BE2C (cell line): ENCODE measurements around the gene ACOX1.

ENCODE experiments used
- DNase-seq: peaks from one replicate; pipeline ENCODE4 v3.0.0-alpha.2; 2020
- H3K27me3 ChIP-seq: fragments of 250-450 bp; sonication (Bioruptor Pico); 2 replicates; pipeline ENCODE4 v1.5.1; 2020; ENCODE audit warnings: mild to moderate bottlenecking
- H3K36me3 ChIP-seq: fragments of 250-450 bp; sonication (Bioruptor Pico); 2 replicates; pipeline ENCODE4 v1.5.1; 2020; ENCODE audit warnings: mild to moderate bottlenecking
- H3K4me1 ChIP-seq: fragments of 250-450 bp; sonication (Bioruptor Pico); 2 replicates; pipeline ENCODE4 v1.5.1; 2020
- H3K4me3 ChIP-seq: 2 replicates; pipeline ENCODE4 v1.5.1; 2011; ENCODE audit warnings: low read depth, low read length
- H3K9me3 ChIP-seq: fragments of 250-450 bp; sonication (Bioruptor Pico); 2 replicates; pipeline ENCODE4 v1.5.1; 2020
- TF ChIP-seq, protein P1 (sequence below): IDR thresholded peaks from 2 replicates; pipeline ENCODE4 v1.5.1; 2012; ENCODE audit warnings: mild to moderate bottlenecking, low read depth, low read length

Gene ACOX1

DNA sequence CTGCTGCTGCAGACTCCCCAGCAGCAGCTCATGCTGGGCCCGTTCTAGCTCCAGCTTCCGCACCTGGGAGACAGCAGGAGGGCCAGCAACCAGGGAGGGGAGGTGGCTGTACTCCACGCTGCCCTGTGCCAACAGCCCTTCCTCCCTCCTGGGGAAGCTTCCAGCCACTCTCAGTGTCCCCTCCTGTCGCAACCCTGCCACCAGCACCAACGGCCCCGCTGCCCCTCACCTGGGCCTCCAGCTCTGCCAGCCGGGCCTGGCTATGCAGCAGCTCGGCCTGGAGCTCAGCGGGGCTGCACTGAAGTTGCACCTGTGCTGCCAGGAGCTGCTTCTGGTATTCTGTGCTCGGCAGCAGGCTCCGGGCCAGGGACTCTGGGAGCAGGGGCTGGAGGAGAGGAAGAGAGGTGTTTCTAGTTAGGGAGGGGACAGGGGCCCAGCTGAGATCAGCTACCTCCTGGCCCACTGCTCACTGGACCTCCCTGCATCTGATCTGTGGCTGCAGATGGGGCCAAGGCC lies 58.9 kb downstream of the ACOX1 start:
- no peak for DNase-seq
- Histone ChIP-seq H3K4me3 (no peak overlapping the region), H3K27me3 (no peaks in the 10 kb centered on the region), H3K9me3 (no peaks in the 10 kb centered on the region), H3K36me3 (no peaks in the 10 kb centered on the region), H3K4me1 (no peaks in the 10 kb centered on the region)
- TF ChIP-seq, protein P1, sequence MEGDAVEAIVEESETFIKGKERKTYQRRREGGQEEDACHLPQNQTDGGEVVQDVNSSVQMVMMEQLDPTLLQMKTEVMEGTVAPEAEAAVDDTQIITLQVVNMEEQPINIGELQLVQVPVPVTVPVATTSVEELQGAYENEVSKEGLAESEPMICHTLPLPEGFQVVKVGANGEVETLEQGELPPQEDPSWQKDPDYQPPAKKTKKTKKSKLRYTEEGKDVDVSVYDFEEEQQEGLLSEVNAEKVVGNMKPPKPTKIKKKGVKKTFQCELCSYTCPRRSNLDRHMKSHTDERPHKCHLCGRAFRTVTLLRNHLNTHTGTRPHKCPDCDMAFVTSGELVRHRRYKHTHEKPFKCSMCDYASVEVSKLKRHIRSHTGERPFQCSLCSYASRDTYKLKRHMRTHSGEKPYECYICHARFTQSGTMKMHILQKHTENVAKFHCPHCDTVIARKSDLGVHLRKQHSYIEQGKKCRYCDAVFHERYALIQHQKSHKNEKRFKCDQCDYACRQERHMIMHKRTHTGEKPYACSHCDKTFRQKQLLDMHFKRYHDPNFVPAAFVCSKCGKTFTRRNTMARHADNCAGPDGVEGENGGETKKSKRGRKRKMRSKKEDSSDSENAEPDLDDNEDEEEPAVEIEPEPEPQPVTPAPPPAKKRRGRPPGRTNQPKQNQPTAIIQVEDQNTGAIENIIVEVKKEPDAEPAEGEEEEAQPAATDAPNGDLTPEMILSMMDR: no peak

DNA sequence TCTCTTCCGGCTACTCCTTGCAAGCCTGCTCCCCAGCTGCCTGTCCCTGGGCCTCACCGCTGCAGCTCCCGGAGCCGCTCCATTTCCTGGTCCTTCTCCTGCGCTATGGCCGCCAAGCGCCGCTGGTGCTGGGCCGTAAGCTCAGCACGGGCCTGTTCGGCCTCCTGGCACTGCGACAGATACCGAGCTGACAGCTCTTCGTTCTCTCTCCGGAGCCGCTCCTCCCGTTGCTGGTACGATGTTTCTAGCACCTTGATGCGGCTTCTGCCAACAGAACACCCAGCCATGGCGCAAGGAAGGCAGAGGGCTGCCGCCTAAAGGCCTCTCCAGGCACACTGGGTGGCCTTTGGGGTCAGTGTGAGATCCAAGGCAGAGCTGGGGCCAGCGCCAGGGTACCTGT lies 59.4 kb downstream of the ACOX1 start:
- H3K36me3 ChIP-seq: no peaks in the 10 kb centered on the region
- H3K4me1 ChIP-seq: no peaks in the 10 kb centered on the region
- DNase-seq: no peak
- no peak overlapping the region for H3K4me3 ChIP-seq
- no peaks in the 10 kb centered on the region for H3K27me3 ChIP-seq
- TF ChIP-seq, protein P1: no peak
- no peaks in the 10 kb centered on the region for H3K9me3 ChIP-seq

DNA sequence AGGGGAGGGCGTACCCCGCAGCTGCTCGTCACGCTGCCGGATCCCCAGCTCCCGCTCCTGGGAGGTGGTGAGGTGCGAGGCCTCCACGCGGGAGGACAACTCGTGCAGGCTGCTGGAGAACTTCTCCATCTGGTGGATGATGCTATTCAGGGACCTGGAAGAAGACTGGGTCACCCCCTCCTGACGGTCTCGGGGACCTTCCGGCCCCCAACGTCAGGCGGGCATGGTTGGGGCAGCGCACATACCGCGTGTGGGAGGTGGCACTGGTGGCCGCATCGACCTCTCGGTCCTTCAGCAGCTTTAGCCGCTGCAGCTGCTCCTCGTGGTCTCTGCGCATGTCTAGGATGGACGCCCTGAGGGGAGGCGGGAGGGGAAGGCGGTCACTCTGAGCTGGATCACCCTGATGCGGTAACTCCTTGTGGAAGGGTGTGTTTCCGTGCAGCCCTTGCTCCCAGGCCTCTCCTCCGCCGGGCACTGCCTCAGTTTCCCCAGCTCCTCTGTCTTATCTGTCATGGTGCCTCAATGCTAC lies 61.0 kb downstream of the ACOX1 start:
- TF ChIP-seq, protein P1: no peak
- no peak for DNase-seq

DNA sequence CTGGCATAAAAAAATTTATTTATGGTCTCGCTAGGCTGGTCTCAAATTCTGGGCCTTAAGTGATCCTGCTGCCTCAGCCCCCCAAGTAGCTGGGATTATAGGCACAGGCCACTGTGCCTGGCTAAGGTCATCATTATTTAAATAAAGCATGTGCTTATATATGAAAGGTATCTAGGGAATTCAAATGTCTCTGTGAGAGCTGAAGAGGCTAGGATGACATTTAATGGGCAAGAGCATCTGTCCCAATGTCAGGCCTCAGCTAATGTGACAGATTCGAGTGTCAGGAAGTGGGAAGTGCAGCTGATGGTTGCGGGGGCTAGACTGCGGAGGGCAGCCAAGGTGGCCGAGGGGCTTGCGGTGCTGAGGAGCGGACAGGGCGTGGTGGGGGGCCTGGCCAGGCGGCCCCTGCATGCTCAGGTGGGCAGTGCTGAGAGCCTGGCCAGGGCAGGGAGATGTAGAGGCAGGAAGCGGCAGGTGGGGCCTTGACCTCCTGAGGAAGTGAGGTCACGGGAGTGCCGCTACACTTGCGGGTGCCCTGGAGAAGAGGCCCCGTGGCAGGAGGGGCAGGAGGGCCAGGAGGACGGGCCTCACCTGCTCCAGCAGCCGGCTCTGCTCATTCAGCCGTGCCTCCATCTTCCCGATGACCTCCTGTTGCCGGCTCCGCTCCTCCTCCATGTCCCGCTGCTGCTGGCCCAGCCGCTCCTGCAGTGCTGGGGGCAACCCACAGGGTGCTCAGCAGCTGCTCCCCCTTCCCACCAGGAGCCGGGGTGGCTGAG lies 61.6 kb downstream of the ACOX1 start:
- TF ChIP-seq, protein P1: no peak
- Histone ChIP-seq H3K4me1 (no peaks in the 10 kb centered on the region), H3K36me3 (no peaks in the 10 kb centered on the region), H3K27me3 (no peaks in the 10 kb centered on the region), H3K4me3 (no peak overlapping the region), H3K9me3 (no peaks in the 10 kb centered on the region)
- DNase-seq: no peak

More for the DNA sequence above, 61.0 kb downstream of the ACOX1 start:
- H3K4me3 ChIP-seq: no peak overlapping the region
- H3K4me1 ChIP-seq: no peaks in the 10 kb centered on the region
- no peaks in the 10 kb centered on the region for H3K9me3 ChIP-seq
- no peaks in the 10 kb centered on the region for H3K36me3 ChIP-seq
- H3K27me3 ChIP-seq: no peaks in the 10 kb centered on the region

DNA sequence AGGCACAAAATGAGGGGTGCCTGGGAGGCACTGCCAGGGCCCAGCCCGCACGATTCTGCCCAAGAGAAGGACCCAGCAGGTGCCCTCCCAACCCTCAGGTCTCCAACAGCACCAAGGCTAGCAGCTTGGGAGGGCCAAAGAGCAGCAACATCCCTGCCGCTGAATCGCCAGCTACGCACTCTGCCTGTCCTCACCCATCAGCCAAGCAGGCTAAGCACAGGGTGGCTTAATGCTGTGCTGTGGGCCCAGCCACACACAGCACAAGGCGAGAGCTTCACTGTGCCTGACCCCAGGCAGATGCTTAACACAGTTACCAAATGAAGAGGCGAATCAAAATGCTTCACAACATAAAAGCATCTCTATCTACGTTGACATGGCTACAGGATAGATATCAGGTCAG lies 63.7 kb downstream of the ACOX1 start:
- Histone ChIP-seq H3K9me3 (no peaks in the 10 kb centered on the region), H3K27me3 (no peaks in the 10 kb centered on the region), H3K4me1 (peaks cover 2% of the 10 kb centered on the region), H3K4me3 (no peak overlapping the region), H3K36me3 (no peaks in the 10 kb centered on the region)
- TF ChIP-seq, protein P1: no peak
- no peak for DNase-seq

DNA sequence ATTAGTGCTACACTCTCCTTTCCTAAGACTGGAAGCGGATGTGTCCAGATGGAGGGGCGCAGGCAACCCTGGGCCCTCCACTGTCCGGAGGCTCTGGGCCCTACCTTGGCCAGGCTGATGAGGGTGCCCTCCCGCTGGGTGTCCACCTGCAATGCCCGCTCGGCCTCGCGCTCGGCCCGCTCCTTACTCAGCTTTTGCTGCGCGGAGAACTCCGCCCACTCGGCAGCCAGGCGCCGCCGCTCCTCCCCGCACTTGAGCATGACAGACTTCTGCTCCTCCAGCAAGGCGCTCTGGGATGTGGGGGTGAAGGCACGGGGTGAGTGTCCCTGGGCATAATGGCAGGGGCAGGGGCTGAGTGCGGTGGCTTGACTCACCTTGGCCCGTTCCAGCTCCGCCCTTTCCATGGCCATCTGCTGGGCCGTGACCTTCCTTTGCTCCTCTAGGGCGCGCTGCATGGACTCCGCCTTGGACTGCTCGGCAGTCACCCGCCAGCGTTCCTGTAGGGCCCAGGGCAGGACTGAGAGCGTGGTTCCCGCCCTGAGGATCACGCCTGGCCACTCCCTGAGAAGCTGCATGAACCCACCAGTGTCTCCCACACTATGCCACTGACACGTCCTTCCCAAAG lies 64.2 kb downstream of the ACOX1 start:
- H3K4me3 ChIP-seq: no peak overlapping the region
- H3K4me1 ChIP-seq: peaks cover 8% of the 10 kb centered on the region
- no peaks in the 10 kb centered on the region for H3K27me3 ChIP-seq
- no peak for DNase-seq
- TF ChIP-seq, protein P1: no peak
- H3K36me3 ChIP-seq: no peaks in the 10 kb centered on the region
- no peaks in the 10 kb centered on the region for H3K9me3 ChIP-seq
